ENCODE data around the gene INTS7.

The INTS7 gene

GRCh38 chr1:211986628-211987254 lies 48.6 kb downstream of the INTS7 start:
- ATAC-seq = no peak
- TF ChIP-seq SNAI2 (CRISPR knock-in tag; IDR thresholded peaks at IDR 0.05) = no peak
- no peak for TF ChIP-seq ISL1 (CRISPR knock-in tag; IDR thresholded peaks at IDR 0.05)
- TF ChIP-seq PATZ1 (CRISPR knock-in tag; IDR thresholded peaks at IDR 0.05; ENCODE audit: borderline replicate concordance) = no peak
- no peak for TF ChIP-seq ZNF8 (CRISPR knock-in tag; IDR thresholded peaks at IDR 0.05)
- TF ChIP-seq, protein P1, sequence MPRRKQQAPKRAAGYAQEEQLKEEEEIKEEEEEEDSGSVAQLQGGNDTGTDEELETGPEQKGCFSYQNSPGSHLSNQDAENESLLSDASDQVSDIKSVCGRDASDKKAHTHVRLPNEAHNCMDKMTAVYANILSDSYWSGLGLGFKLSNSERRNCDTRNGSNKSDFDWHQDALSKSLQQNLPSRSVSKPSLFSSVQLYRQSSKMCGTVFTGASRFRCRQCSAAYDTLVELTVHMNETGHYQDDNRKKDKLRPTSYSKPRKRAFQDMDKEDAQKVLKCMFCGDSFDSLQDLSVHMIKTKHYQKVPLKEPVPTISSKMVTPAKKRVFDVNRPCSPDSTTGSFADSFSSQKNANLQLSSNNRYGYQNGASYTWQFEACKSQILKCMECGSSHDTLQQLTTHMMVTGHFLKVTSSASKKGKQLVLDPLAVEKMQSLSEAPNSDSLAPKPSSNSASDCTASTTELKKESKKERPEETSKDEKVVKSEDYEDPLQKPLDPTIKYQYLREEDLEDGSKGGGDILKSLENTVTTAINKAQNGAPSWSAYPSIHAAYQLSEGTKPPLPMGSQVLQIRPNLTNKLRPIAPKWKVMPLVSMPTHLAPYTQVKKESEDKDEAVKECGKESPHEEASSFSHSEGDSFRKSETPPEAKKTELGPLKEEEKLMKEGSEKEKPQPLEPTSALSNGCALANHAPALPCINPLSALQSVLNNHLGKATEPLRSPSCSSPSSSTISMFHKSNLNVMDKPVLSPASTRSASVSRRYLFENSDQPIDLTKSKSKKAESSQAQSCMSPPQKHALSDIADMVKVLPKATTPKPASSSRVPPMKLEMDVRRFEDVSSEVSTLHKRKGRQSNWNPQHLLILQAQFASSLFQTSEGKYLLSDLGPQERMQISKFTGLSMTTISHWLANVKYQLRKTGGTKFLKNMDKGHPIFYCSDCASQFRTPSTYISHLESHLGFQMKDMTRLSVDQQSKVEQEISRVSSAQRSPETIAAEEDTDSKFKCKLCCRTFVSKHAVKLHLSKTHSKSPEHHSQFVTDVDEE (CRISPR knock-in tag; IDR thresholded peaks at IDR 0.05) = no peak
- no peak for TF ChIP-seq PPARA (CRISPR knock-in tag; IDR thresholded peaks at IDR 0.05; ENCODE audit: borderline replicate concordance)
- no peak for TF ChIP-seq TOX (CRISPR knock-in tag; IDR thresholded peaks at IDR 0.05; ENCODE audit: borderline replicate concordance)
- no peak for TF ChIP-seq OSR1 (CRISPR knock-in tag; IDR thresholded peaks at IDR 0.05)
- no peak for TF ChIP-seq CSDC2 (CRISPR knock-in tag; IDR thresholded peaks at IDR 0.05)
- TF ChIP-seq GLIS3 (CRISPR knock-in tag; IDR thresholded peaks at IDR 0.05) = no peak
- no peak for TF ChIP-seq BACH2 (CRISPR knock-in tag; IDR thresholded peaks at IDR 0.05; ENCODE audit: borderline replicate concordance)
- TF ChIP-seq ZFP3 (CRISPR knock-in tag; IDR thresholded peaks at IDR 0.05) = no peak
- TF ChIP-seq, protein P2, sequence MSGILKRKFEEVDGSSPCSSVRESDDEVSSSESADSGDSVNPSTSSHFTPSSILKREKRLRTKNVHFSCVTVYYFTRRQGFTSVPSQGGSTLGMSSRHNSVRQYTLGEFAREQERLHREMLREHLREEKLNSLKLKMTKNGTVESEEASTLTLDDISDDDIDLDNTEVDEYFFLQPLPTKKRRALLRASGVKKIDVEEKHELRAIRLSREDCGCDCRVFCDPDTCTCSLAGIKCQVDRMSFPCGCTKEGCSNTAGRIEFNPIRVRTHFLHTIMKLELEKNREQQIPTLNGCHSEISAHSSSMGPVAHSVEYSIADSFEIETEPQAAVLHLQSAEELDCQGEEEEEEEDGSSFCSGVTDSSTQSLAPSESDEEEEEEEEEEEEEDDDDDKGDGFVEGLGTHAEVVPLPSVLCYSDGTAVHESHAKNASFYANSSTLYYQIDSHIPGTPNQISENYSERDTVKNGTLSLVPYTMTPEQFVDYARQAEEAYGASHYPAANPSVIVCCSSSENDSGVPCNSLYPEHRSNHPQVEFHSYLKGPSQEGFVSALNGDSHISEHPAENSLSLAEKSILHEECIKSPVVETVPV (CRISPR knock-in tag; IDR thresholded peaks at IDR 0.05) = no peak
- no peak for TF ChIP-seq ARNTL (CRISPR knock-in tag; IDR thresholded peaks at IDR 0.05; ENCODE audit: borderline replicate concordance, low read depth)
- TF ChIP-seq ZNF70 (CRISPR knock-in tag; IDR thresholded peaks at IDR 0.05) = no peak
- TF ChIP-seq CREB5 (CRISPR knock-in tag; IDR thresholded peaks at IDR 0.05; ENCODE audit: low read depth) = no peak

GRCh38 chr1:211985556-211986264 lies 49.6 kb downstream of the INTS7 start:
- ATAC-seq = no peak
- no peak for TF ChIP-seq TCF4 (CRISPR knock-in tag; IDR thresholded peaks at IDR 0.05; ENCODE audit: borderline replicate concordance)
- no peak for TF ChIP-seq SNAI2 (CRISPR knock-in tag; IDR thresholded peaks at IDR 0.05)
- TF ChIP-seq, protein P3, sequence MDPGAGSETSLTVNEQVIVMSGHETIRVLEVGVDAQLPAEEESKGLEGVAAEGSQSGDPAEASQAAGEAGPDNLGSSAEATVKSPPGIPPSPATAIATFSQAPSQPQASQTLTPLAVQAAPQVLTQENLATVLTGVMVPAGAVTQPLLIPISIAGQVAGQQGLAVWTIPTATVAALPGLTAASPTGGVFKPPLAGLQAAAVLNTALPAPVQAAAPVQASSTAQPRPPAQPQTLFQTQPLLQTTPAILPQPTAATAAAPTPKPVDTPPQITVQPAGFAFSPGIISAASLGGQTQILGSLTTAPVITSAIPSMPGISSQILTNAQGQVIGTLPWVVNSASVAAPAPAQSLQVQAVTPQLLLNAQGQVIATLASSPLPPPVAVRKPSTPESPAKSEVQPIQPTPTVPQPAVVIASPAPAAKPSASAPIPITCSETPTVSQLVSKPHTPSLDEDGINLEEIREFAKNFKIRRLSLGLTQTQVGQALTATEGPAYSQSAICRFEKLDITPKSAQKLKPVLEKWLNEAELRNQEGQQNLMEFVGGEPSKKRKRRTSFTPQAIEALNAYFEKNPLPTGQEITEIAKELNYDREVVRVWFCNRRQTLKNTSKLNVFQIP (CRISPR knock-in tag; IDR thresholded peaks at IDR 0.05; ENCODE audit: borderline replicate concordance, low read depth) = no peak
- TF ChIP-seq CREB5 (CRISPR knock-in tag; IDR thresholded peaks at IDR 0.05; ENCODE audit: low read depth) = no peak
- TF ChIP-seq PPARA (CRISPR knock-in tag; IDR thresholded peaks at IDR 0.05; ENCODE audit: borderline replicate concordance) = no peak

All from SK-N-SH treated with all-trans-retinoic acid at 6 μM for 48 hours (cell line).